Activated naive CD4-positive, alpha-beta T cell treated with anti-CD3 and anti-CD28 coated beads, Interleukin-2, amount 50 U/mL, for 16 hours (primary cell): ENCODE data around the gene GPR55.

Experiments used
- DNase-seq: peaks from one replicate; pipeline ENCODE4 v3.0.0-alpha.2; 2020

GPR55 gene

DNA sequence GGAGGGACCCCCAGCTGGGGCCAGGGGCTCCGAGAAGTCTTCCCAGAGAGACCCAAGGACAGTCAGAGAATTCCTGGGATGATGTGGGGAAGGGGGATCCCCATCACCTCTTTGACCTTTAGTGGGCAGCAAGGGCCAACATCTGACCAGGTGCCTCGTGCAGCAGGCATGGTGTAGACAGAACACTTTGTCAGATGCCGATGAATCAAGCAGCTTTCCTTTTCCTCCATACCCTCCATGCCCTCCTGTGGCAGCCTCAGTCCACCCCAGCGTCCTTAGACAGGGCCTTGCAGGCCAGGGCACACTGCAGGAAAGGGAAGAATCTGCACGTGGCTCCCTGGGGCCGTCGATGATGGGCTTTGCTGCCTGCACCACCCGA, 26.3 kb downstream of the GPR55 start:
- no peak for DNase-seq

DNA sequence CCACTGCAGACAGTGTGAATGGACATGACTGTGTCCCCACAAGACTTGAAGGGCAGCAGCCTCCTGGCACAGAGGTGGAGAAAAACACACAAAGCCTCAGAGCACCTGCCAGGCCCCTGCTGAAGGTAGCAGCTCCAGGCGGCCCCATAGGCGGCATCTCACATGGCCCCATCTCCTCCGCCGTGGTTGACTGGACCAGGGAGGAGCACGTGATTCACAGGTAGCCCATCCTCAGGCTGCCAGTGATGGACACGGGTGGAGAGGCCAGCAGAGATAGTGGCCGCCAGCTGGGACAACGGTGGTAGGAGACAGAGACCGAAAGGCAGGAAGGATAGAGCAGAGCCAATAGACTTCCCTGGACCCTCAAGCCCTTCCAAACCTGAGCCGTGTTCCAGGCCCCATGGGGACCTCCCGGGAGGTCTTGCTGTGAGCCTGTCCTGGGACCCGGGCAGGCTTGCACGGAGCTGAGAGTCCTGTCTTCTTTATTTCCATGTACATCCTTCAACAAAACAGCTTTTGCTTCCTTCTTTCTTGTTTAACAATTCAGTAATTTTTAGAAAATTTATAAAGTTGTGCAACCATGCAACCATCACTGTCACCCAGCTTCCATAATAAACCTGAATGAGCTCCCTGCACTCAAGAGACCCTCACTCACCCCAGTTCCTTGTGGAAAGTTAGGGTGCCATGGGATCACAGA, 26.9 kb downstream of the GPR55 start:
- DNase-seq, result no peak

DNA sequence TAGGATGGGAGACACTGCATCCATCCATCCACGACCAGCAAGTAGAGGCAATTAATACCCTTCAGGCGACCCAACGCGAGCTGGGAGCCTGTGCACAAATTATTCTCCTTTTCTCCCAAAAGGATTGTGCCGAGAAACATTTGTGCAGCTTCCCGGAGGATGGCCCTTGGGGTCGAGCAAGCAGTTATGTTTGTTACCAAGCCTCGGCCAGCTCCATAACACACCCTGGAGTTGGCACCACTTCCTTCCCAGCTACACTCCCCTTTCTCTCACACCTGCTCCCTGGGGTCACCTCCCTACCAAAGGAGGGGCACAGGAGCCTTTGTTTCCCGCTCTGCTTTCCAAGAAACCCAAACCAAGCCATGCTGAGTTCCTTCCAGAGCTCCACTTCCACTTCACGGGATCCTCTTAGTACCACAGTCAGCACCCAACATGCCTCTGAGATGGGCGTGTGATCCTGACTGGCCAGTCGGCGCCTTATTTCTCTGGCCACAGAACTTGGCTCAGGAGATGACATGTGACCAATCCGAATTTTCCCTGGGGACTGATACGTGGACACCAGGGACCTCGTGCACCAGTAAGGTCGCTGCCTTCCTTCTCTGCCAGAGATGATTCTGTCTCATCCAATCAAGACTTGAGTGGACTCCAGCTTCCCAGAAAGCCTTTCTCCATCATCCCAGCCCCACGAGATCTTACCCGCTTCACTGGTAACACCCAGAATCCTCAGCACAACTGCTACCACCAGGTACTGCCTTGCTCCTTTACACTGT, 28.5 kb downstream of the GPR55 start:
- DNase-seq, result no peak

DNA sequence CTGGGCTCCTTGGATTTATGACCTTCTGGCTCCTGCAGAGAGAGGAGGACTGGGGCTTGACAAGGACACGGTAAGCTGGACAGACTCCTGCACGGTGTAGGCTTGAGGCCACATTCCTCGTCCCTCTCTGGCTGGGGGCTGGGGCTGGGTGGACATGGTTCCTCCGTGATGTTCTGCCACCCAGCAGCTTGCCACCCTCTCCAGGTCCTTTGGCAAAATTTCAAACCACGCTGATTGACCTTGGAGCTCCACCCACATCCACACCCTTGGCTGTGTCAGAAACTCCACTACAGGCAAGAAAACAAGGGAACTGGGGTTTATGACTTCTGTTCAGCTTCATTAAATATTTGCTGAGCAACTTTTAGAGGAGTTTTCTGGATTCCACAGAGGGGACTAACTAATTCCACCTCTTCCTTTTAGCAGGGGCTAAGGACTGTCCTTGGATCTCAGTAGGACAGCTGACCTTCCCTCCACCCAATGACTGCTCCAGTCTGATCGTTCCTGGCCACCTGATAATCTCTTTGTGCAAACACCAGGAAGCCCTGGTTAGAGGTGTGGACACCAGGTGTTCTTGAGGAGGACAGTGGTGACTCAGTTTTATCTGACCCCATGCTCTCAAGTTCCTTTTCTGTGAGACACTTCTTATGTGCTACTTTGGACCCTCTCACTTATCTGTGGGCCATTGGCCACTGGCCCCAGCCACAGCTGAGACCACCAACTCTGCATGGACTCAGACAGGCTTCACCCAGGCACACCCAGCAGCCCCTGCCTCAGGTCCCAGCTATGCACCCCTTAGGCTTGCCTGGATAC, 29.3 kb downstream of the GPR55 start:
- no peak for DNase-seq

DNA sequence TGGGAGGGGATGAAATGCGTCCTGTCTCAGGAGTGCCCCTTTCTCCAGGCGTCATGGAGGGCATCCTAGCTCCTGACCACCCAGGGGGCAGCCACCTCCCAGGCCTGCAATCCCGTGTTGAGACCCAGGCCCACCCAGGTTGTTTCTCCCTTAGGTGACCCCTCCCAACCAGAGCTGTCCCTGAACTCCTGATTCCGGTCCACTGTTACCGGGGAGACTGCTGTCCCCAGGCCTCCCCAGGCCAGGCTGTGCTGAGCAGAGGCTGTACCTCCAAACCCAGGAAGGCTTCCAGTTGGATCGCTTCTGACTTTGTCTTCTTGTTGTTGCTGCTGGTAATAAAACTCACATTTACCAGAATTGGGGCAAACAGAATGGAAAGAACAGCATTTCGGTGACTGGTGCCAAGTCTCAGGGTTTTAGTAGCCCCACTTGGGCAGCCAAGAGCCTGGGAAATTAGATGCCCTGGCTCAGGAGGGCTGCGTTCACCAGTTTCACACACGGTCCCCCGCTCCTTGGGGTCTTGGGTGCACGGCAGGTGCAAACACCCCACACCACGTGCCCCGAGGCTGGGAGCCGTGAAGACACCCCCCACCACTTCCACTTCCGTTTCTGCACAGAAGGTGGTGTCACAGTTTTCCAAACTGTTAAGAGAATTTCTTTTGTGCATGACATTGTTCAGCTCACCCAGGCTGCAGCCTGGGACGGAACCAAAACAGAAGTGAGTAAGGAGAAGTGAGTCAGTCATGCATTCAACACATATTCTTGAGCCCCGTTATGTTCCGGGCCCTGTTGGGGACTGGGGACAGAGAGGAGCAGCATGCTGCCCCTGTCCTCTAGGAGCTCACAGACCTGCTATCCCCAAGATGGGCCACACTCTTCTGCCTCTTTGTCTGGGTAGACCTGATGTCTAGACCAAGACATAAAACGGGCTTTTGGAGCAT, 30.9 kb downstream of the GPR55 start:
- no peak for DNase-seq

DNA sequence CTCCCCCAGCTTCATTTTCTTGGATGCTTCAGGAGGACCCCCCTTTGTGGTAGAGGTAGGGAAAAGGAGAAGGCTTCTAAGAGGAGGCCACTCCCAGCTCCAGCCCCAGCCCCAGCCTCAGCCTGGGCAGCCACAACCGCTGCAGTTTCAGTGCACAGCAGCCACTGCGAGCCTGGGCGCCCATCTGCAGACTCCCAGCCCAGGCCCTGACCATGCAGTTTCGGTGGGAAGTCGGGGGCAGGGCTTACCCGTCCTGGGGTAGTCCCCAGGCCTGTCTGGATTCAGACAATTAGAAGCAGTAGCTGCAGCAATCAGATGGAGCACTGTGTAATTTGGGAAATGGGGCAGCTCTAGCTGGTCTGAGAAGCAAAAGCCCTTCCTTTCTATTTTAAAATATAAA, 31.7 kb downstream of the GPR55 start:
- DNase-seq, result no peak

DNA sequence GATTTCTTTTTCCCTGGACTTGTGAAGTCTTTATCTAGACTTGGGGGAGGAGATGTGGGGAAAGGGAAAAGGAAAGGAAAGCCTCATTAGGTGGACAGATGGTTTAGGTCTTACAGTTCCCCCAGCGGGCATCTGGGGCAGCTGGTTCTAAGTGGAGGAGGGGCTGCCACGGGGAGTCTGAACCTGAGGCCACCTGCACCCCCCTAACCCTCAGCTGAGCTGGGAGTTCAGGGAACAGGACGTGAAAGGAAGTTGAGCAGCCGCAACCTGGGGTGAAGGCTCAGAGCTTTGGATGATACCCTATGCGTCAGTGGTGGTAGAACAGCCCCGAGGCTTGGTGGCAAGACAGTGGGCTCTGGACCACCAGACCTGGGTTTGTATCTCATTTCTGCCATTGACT, 33.5 kb downstream of the GPR55 start:
- DNase-seq, result no peak

DNA sequence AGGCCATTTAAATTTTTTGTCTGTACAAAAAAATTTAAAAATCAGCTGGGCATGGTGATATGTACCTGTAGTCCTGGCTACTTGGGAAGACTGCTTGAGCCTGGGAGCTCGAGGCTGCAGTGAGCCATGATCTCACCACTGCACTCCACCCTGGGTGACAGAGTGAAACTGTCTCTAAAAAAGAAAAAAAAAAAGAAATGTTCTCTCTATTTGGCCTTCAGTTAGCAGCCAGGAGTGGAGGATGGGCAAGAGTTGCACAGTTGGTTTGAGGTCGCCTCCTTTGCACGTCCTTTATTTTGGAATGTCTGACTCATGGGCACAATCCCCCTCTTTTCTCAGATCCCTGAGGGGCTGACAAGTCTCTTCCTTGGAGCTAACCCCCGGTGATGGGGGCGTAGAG, 34.0 kb downstream of the GPR55 start:
- no peak for DNase-seq

DNA sequence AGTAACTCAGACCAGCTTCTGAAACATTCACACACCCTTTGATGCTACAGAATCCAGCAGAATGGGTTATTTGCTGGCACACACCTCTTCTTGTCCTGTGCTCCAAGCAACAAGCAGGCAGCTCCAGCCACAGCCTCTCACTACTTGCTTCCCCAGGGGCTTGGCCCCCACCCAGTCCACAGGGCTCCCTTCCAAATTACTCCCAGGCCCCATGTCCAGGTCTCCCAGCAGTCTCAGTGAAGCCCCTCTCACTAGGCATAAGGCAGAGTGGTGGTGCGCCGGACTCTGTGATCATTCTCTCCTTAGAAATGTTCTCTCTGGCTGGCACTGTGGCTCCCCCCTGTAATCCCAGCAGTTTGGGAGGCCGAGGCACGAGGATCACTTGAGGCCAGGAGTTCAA, 34.4 kb downstream of the GPR55 start:
- DNase-seq, result no peak

DNA sequence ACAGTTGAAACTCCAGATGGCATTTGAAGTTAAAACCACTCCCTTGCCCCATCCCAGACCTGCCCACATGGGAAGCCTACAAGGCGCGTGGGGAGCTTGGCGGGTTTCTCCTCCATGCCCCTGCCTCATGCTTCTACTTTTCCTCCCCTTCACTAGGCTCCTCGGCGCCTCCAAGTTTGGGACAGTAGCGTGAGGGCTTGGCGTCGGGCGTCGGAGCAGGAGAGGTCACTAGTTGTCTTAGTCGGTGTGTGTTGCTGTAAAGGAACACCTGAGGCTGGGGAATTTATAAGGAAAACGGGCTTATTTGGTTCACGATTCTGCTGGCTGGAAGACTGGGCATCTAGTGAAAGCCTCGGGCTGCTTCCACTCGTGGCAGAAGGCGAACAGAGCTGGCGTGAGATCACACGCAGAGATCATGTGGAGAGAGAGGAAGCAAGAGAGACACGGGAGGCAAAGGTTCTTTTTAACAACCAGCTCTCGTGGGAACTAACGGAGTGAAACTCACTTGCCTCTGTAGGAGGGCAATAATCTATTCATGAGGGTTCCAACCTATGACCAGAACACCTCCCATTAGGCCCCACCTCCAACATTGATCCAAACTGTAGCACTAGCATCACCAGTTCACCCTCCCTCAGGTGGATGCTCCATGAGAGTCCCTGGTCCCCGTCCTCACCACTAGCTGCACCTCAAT, 35.0 kb downstream of the GPR55 start:
- no peak for DNase-seq

DNA sequence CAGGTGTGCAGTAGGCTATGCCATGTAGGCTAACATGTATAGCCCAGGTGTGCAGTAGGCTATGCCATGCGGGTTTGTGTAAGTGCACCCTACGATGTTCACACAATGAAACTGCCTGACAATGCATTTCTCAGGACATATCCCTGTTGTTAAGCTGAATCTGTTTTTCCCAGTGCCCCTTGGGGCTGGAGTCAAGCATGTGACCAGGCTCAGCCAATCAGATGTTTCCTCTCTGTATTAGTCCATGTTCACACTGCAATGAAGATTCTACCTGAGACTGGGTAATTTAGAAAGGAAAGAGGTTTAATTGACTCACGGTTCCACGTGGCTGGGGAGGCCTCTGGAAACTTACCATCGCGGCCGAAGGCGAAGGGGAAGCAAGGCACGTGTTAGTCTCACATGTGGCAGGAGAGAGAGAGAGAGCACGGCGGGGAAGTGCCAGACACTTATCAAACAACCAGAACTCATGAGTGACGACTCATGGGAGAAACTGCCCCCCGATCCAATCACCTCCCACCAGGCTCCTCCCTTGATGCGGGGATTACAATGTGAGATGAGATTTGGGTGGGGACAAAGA, 36.1 kb downstream of the GPR55 start:
- DNase-seq, result no peak

DNA sequence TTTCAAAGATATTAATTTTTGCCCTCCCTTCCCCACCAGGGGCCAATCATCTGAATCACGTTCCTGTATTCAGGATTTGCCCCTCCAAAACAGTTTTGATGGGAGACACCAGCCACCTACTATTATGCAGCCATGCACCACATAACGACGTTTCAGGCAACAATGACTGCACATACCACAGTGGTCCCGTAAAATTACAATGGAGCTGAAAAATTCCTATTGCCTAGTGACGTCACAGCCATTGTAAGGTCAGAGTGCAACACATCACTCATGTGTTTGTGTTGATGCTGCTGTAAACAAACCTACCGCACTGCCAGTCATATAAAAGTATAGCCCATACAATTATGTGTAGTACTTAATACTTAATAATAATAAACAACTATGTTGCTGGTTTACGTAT, 37.7 kb downstream of the GPR55 start:
- no peak for DNase-seq

DNA sequence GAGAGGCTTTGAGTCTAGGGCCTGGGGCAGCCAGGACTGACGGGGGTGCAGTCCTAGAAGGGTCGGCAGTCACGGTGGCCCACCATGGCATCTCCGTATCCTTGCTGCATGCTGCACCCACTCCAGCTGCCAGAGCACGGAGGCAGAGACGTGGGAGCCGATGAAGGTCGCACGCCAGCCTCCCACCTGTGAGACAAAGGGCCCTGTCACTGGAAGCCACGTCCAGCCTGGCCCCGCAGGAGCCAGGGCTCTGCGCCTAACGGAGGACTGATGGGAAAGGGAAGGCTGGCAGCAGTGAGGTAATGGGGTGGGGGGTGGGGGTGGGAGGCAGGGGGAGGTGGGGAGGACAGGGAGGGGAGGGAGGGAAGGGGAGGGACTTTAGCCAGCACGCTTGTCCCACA, 38.4 kb downstream of the GPR55 start:
- no peak for DNase-seq

DNA sequence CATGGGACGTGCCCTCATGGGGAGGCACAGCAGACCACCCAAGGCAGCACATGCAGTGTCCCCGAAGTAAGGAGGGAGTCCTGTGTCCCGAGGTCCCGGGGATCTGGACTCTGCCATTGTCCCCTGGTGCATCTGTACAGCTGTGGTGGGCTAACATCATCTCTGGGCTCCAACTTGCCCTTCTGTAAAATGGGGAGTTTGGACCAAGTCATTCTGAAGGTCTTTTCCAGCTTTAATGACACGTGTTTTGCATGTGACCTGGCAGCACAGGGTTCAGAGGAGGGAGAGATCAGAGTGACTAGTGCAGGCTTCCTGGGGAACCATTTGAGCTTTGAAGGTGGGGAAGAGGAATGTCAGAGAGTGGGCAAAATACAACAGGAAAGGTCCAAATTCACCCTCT, 38.8 kb downstream of the GPR55 start:
- no peak for DNase-seq

DNA sequence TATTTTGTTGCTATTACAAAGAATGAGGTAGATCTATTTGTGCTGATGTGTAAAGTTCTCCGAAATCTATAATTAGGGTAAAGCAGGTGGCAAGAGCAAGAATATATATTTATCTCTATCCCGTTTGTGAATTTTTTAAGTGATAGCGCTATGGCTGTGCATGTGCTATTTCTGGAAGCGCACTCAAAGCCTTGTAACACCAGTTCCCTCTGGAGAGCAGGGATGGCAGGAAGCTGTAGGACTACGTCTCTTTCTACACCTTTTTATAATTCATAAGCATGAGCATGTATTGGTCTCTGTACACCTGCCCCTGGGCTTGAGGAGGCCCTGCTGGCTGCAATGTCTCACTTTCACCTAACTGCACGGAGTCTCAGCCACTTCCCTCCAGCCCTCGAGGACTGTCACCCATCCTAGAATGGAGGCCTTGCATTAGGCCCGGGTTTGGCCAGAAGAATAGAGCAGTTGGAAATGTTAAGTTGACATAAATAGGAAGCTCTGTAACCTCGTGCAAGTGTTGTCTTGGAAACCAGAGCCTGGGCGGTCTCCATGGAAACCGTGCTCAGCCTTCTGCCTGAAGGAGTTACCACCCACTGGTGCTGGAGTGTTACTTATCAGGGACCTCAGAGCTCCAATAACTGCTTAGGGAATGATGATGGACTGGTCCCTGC, 39.4 kb downstream of the GPR55 start:
- no peak for DNase-seq

DNA sequence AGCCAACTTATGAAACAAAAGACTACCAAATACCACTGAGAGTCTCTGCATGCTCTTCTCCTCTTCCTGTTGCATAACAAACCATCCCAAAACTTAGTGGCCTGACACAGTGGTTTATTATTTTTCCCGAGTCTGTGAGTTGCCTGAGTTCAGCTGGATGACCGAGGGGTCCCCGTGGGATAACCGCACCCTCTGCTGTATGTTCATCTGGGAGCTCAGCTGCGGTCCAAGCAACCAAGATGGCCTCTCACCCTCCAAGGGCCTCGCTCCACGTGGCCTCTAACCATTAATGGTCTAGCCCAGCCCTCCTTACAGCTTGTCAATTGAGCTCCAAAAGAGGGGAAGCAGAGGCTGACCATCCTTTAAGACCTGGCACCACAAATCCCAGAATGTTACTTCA, 43.2 kb downstream of the GPR55 start:
- no peak for DNase-seq

DNA sequence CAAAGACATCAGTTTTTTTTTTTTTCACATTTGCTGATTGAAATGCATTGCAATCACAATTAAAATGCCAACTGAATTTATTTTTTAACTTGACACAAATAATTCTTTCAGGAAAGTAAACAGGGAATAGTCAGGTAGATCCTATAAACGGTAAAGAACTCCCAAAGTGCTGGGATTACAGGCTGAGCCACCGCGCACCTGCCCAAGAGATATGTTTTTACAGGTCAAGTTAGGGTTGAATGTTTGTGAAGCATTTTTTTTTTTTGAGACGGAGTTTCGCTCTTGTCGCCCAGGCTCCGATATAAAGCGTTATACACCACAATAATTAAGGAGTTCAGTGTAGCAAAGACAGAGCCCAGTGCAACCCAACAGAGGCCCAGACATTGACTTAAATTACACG, 45.2 kb downstream of the GPR55 start:
- no peak for DNase-seq

DNA sequence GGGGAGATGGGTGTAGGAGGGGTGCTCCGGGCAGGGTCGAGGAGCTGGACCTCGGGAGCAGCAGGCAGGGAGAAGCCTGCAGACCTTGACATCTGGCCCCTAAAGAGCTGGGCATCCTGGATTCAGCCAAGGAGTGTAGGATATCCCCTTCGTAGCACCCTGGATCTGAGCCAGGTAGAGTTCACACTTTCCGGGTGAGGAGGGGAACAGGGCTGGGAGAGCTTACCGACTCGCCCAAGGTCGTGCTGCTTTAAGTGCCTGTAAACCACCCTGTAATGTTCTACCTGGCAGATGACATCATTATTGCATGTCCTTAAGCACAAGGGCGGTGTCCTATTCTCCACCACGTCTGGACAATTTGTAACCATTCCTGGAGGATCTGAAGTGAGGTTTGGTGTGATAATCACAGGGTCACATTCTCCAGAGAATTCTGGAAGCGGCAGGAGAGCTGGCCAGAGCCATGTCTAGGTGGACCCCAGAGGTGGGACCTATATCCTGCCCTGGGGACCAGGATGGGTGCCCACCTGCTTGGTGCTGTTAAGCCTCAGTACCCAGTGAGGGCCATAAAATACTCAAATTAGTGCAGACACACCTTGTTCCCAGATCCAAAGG, 45.7 kb downstream of the GPR55 start:
- DNase-seq, result no peak

DNA sequence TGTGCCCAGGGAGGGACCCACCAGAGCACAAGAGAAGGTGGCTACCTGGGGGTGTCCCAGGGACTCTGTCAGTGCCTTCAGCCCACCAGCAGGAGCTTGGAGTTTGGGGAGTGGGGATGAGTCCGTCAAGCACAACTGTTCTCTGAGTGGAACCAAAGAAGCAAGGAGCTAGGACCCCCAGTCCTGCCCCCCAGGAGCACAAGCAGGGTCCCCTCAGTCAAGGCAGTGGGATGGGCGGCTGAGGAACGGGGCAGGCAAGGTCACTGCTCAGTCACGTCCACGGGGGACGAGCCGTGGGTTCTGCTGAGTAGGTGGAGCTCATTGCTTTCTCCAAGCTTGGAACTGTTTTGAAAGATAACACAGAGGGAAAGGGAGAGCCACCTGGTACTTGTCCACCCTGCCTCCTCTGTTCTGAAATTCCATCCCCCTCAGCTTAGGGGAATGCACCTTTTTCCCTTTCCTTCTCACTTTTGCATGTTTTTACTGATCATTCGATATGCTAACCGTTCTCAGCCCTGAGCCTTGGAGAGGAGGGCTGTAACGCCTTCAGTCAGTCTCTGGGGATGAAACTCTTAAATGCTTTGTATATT, 46.3 kb downstream of the GPR55 start:
- no peak for DNase-seq
